HCT116 (cell line): ENCODE data around the gene FA2H.

Experiments used
- EZH2 ChIP-seq: fragments of 200-600 bp; sonication (generic); IDR thresholded peaks from 2 replicates; pipeline ENCODE4 v1.6.1; 2017; ENCODE audit warnings: antibody characterized with exemption, mixed run types
- POLR2A ChIP-seq: IDR thresholded peaks from 2 replicates; pipeline ENCODE4 v1.7.0; 2011; ENCODE audit warnings: borderline replicate concordance; ENCODE audit not compliant: insufficient read depth, insufficient read length; ENCODE audit errors: extremely low read depth
- POLR2AphosphoS5 ChIP-seq: IDR thresholded peaks from 2 replicates; pipeline ENCODE4 v1.6.1; 2011; ENCODE audit warnings: mild to moderate bottlenecking, low read depth, low read length, moderate library complexity
- TCF7L2 ChIP-seq: IDR thresholded peaks from 2 replicates; pipeline ENCODE4 v1.7.0; 2011; ENCODE audit warnings: borderline replicate concordance, inconsistent platforms; ENCODE audit not compliant: insufficient read depth, insufficient read length; ENCODE audit errors: extremely low read depth
- ZNF274 ChIP-seq: fragments of 200-500 bp; sonication (Bioruptor generic); IDR thresholded peaks from 2 replicates; pipeline ENCODE4 v1.6.1; 2014; ENCODE audit warnings: mild to moderate bottlenecking, low read depth, low read length, inconsistent platforms
- TF ChIP-seq, protein P1 (sequence below), 3 experiments: fragments of 200-600 bp in 1 of 3; sonication (generic) in 1 of 3; IDR thresholded peaks in 2 of 3; conservative IDR thresholded peaks in 1 of 3; 2 replicates each; pipeline ENCODE4 v1.5.1; 2012 to 2017; ENCODE audit warnings: low read depth in 2 of 3, low read length in 2 of 3, antibody characterized with exemption in 1 of 3, borderline replicate concordance in 1 of 3, control low read depth in 1 of 3, mild to moderate bottlenecking in 1 of 3, mixed read lengths in 1 of 3, mixed run types in 1 of 3, moderate library complexity in 1 of 3; ENCODE audit not compliant: insufficient read depth in 1 of 3
- TF ChIP-seq, protein P2 (sequence below): IDR thresholded peaks from 2 replicates; pipeline ENCODE4 v1.6.1; 2012; ENCODE audit warnings: low read depth

DNA sequence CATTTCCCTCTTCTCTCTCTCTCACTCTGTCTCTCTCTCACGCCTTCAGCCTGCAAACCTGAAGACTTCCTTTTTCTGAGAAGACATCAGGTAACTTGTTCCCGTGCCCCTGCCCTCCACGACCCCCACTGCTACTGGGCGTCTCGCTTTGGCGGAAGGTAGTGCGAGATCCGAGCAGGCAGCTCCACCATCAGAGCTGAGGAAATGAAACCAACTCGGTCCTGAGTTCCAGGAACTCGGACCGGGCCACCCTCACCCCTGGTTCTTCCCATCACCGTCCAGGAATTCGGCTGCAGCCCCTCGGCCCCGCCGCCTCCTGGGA, 74.5 kb downstream of the FA2H start:
- TF ChIP-seq ZNF274 (no peak), POLR2AphosphoS5 (no peak), EZH2 (no peak), TCF7L2 (no peak), POLR2A (no peak)
- TF ChIP-seq, protein P1, sequence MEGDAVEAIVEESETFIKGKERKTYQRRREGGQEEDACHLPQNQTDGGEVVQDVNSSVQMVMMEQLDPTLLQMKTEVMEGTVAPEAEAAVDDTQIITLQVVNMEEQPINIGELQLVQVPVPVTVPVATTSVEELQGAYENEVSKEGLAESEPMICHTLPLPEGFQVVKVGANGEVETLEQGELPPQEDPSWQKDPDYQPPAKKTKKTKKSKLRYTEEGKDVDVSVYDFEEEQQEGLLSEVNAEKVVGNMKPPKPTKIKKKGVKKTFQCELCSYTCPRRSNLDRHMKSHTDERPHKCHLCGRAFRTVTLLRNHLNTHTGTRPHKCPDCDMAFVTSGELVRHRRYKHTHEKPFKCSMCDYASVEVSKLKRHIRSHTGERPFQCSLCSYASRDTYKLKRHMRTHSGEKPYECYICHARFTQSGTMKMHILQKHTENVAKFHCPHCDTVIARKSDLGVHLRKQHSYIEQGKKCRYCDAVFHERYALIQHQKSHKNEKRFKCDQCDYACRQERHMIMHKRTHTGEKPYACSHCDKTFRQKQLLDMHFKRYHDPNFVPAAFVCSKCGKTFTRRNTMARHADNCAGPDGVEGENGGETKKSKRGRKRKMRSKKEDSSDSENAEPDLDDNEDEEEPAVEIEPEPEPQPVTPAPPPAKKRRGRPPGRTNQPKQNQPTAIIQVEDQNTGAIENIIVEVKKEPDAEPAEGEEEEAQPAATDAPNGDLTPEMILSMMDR (IDR thresholded peaks at IDR 0.05 in 2 of 3, conservative IDR thresholded peaks at IDR 0.05 in 1 of 3; ENCODE audit: borderline replicate concordance in 1 of 3, insufficient read depth in 1 of 3, low read depth in 2 of 3, low read length in 2 of 3) = no peak
- TF ChIP-seq, protein P2, sequence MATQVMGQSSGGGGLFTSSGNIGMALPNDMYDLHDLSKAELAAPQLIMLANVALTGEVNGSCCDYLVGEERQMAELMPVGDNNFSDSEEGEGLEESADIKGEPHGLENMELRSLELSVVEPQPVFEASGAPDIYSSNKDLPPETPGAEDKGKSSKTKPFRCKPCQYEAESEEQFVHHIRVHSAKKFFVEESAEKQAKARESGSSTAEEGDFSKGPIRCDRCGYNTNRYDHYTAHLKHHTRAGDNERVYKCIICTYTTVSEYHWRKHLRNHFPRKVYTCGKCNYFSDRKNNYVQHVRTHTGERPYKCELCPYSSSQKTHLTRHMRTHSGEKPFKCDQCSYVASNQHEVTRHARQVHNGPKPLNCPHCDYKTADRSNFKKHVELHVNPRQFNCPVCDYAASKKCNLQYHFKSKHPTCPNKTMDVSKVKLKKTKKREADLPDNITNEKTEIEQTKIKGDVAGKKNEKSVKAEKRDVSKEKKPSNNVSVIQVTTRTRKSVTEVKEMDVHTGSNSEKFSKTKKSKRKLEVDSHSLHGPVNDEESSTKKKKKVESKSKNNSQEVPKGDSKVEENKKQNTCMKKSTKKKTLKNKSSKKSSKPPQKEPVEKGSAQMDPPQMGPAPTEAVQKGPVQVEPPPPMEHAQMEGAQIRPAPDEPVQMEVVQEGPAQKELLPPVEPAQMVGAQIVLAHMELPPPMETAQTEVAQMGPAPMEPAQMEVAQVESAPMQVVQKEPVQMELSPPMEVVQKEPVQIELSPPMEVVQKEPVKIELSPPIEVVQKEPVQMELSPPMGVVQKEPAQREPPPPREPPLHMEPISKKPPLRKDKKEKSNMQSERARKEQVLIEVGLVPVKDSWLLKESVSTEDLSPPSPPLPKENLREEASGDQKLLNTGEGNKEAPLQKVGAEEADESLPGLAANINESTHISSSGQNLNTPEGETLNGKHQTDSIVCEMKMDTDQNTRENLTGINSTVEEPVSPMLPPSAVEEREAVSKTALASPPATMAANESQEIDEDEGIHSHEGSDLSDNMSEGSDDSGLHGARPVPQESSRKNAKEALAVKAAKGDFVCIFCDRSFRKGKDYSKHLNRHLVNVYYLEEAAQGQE = no peak
